Muscle of leg (tissue), 11 donors: Measurements from ENCODE around the gene JPH2. TPM values are rescaled to one million over a fixed set of nuclear protein-coding genes. Genes with fewer than 3 reads are reported as not detected.
"Not testable (repeated sequence)": the region's sequence is repeated elsewhere in the genome, so short reads cannot be mapped to it uniquely, and the experiment has no call there.

Experiments
- DNase-seq: peaks from one replicate; pipeline ENCODE4 v3.0.0; 2013
- H3K27ac ChIP-seq: one replicate; pipeline ENCODE4 v1.5.1; 2013; ENCODE audit warnings: mild to moderate bottlenecking, low read length, control low read depth
- H3K27me3 ChIP-seq: one replicate; pipeline ENCODE4 v1.6.1; 2013; ENCODE audit warnings: low read length; ENCODE audit not compliant: control insufficient read depth, insufficient read depth
- H3K36me3 ChIP-seq: one replicate; pipeline ENCODE4 v1.6.1; 2013; ENCODE audit warnings: low read length; ENCODE audit not compliant: control insufficient read depth, insufficient read depth
- H3K4me1 ChIP-seq: one replicate; pipeline ENCODE4 v1.6.1; 2013; ENCODE audit warnings: low read length; ENCODE audit not compliant: control insufficient read depth, insufficient read depth
- H3K4me3 ChIP-seq: one replicate; pipeline ENCODE4 v1.5.1; 2013; ENCODE audit warnings: low read length, control low read depth
- H3K9me3 ChIP-seq: replicated peaks from 2 replicates; pipeline ENCODE4 v1.6.1; 2013; ENCODE audit warnings: low read depth, low read length; ENCODE audit not compliant: control insufficient read depth
- WGBS: methylation state at CpG from one replicate; pipeline ENCODE4 v1.1.5; 2013; ENCODE audit warnings: missing lambda C conversion rate; ENCODE audit not compliant: insufficient coverage; 5-methylcytosine and 5-hydroxymethylcytosine counted together
- polyA plus RNA-seq, 8 donors: library from polyadenylated mRNA; unstranded; fragments of 120-200 nt; gene quantifications; one replicate each; pipeline versions ENCODE4 v1.2.1 to v1.2.3, GENCODE V29; 2013; ENCODE audit warnings: inconsistent platforms in 1 of 8, low replicate concordance in 1 of 8; ENCODE audit not compliant: insufficient read length in 8 of 8, insufficient read depth in 1 of 8
- total RNA-seq: library from RNA; stranded (reverse); fragments of 120-200 nt; gene quantifications from one replicate; pipeline ENCODE4 v1.2.4, GENCODE V29; 2013

JPH2 gene
- total and polyA plus RNA-seq, 9 donors = 55.5 to 110 (median 77.3) TPM

DNA sequence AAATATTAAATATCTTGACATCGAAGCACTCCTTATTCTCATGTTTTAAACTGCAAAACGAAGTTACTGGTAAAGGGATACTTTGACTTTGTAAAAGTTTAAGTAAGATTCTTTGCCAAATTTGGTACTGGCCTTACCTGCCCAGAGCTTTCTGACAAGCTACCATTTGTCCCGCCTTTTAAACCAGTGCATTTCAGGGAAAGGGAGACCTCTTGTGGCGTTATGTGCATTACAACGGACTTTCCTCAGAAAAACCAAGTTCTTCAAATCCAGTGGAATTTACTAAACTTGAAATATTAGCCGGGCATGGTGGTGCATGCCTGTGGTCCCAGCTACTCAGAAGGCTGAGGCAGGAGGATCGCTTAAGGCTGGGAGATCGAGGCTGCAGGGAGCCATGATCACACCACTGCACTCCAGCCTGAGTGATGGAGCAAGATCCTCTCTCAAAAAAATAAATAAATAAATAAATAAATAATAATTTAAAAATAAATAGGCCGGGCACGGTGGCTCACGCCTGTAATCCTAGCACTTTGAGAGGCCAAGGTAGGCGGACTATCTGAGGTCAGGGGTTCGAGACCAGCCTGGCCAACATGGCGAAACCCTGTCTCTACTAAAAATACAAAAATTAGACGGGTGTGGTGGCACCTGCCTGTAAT, 3.3 kb upstream of the JPH2 start:
- Histone ChIP-seq H3K4me1 (peaks cover 22% of the 10 kb centered on the region), H3K27me3 (peaks cover 11% of the 10 kb centered on the region)
- not testable (repeated sequence) for H3K36me3 ChIP-seq, H3K9me3 ChIP-seq, H3K27ac ChIP-seq, H3K4me3 ChIP-seq
- whole genome bisulfite sequencing = 41% methylated on average over 4 of the region's 15 CpGs
- peak; percentile 74 for DNase-seq

DNA sequence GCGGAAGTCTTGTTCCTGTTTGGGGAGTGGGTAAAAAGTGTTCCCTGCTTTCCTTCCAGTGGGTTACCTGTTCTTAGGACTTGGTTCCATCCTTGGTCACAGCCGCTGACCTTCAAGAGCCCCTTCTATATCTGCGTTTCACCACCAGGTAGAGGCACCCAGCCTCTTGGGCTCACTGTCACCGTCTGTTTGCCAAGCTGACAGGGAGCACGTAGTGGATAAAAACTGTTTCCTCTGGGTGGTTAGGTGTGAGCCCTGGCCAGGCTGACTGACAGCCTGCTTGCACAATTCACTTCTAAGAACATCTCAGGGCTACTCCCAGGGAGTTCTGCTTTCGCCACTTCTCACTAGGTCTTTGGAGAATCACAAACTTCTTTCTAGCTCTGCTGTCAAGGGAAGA, 1.8 kb upstream of the JPH2 start:
- peak overlapping the region; percentile 21 for H3K27ac ChIP-seq
- H3K4me1 ChIP-seq = peaks cover 22% of the 10 kb centered on the region
- no peak for DNase-seq
- no peak overlapping the region for H3K4me3 ChIP-seq
- peaks cover 11% of the 10 kb centered on the region for H3K27me3 ChIP-seq
- H3K9me3 ChIP-seq = no peaks in the 10 kb centered on the region
- H3K36me3 ChIP-seq = no peaks in the 10 kb centered on the region
- WGBS = 20% methylated on average over 1 of the region's 6 CpGs

DNA sequence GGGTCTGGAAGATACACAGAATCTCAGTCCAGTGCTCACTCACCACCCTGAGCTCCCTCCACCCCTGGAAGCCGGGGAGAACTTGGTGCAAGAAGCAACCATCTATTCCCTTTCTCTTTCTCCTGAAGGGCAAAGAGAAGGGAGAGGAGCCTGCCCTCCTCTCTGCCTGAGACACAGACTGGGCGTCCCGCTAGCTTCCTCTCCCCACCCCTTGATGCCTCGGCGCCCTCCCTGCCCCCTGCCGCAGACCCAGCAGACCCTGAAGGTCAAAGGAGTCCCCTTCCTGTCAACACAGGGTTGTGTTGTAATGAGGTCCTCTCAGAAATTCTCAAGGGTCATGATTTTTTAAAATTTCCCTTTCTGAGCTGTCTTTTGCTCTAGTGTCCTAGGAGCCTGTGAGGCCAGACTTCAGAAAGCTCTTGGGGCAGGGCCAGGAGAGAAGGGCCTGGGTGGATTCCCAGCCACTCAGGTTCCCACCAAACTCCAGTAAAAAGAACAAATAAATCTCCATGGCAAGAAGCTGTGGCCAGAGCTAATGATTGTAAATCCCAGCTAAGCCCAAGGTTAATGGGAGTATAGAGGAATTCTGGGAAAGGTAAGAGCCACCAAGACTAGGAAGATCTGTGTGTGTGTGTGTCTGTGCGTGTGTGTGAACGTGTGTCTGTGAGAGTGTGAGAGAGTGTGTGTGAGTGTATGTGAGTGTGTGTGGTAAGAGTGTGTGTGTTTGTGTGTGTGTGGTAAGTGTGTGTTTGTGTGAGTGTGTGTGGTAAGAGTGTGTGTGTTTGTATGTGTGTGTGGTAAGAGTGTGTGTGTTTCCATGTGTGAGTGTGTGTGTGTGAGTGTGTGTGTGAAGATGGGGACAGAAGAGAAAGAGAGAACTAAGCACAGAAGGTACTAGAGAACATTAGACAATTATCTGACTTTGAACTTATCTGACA, 1.1 kb upstream of the JPH2 start:
- DNase-seq = no peak
- Histone ChIP-seq H3K36me3 (no peaks in the 10 kb centered on the region), H3K4me1 (peaks cover 26% of the 10 kb centered on the region), H3K9me3 (no peaks in the 10 kb centered on the region), H3K27me3 (peaks cover 11% of the 10 kb centered on the region), H3K27ac (peak overlapping the region; percentile 93), H3K4me3 (peak overlapping the region; percentile 71)
- 65% methylated on average over 2 of the region's 8 CpGs for WGBS

GRCh38 chr20:44186674-44187053, 324 bp downstream of the JPH2 start:
- H3K27me3 ChIP-seq = peaks cover 11% of the 10 kb centered on the region
- peak overlapping the region; percentile 93 for H3K27ac ChIP-seq
- H3K36me3 ChIP-seq = no peaks in the 10 kb centered on the region
- 26% methylated on average over 11 of the region's 14 CpGs for WGBS
- no peak for DNase-seq
- H3K9me3 ChIP-seq = no peaks in the 10 kb centered on the region
- H3K4me3 ChIP-seq = peak overlapping the region; percentile 71
- H3K4me1 ChIP-seq = peaks cover 37% of the 10 kb centered on the region

GRCh38 chr20:44186201-44186600, 787 bp downstream of the JPH2 start:
- DNase-seq = no peak
- H3K27me3 ChIP-seq = peaks cover 11% of the 10 kb centered on the region
- H3K4me1 ChIP-seq = peaks cover 41% of the 10 kb centered on the region
- no peaks in the 10 kb centered on the region for H3K36me3 ChIP-seq
- H3K4me3 ChIP-seq = peak overlapping the region; percentile 71
- no peaks in the 10 kb centered on the region for H3K9me3 ChIP-seq
- 79% methylated on average over 13 of the region's 14 CpGs for WGBS
- H3K27ac ChIP-seq = peak overlapping the region; percentile 93

DNA sequence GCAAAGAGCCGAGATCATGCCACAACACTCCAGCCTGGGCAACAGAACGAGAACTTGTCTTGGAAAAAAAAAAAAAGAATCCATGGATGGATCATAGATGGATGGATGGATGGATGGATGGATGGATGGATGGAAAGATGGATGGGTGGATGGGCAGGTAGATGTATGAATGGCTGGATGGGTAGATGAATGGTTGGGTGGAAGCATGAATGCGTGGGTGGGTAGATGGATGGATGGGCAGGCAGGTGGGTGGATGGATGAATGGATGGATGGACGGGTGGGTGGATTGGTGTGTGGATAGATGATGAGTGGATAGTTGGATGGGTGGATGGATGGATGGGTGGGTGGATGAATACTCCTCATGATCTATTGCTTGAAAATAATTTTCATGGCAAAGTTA, 1.4 kb downstream of the JPH2 start:
- Histone ChIP-seq H3K4me1 (peaks cover 45% of the 10 kb centered on the region), H3K9me3 (no peaks in the 10 kb centered on the region), H3K27me3 (peaks cover 11% of the 10 kb centered on the region), H3K27ac (peak overlapping the region; percentile 74), H3K36me3 (no peaks in the 10 kb centered on the region), H3K4me3 (peak overlapping the region; percentile 71)
- WGBS = 93% methylated on average over 4 of the region's 4 CpGs
- no peak for DNase-seq

DNA sequence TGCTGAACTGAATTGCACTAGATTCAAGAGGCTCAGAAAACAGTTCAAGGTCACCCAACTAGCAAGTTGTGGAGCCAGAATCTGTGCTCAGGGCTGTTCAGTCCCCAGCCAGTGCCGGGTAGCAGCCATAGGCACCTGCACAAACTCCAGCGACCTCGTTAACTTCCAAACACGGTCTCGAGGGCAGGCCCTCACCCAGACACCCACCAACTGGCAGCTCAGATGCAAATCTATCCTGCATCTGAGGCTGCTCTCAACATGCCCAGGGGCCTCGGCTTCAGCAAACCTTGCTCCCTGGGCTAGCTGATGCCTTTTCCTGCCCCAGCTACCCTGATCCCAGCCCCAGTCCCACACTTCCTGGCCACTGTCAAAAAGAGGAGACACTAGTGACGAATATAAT, 3.7 kb downstream of the JPH2 start:
- DNase-seq = no peak
- Histone ChIP-seq H3K9me3 (no peaks in the 10 kb centered on the region), H3K36me3 (no peaks in the 10 kb centered on the region), H3K4me1 (peaks cover 52% of the 10 kb centered on the region), H3K27ac (peak overlapping the region; percentile 95), H3K27me3 (peaks cover 11% of the 10 kb centered on the region), H3K4me3 (peak overlapping the region; percentile 39)
- 52% methylated on average over 6 of the region's 7 CpGs for WGBS

- peaks cover 11% of the 10 kb centered on the region for H3K27me3 ChIP-seq
- H3K36me3 ChIP-seq = no peaks in the 10 kb centered on the region
Measured at GRCh38 chr20:44182863-44183262, 4.1 kb downstream of the JPH2 start.

GRCh38 chr20:44182135-44182765, 4.7 kb downstream of the JPH2 start:
- peak overlapping the region; percentile 39 for H3K4me3 ChIP-seq
- peaks cover 48% of the 10 kb centered on the region for H3K4me1 ChIP-seq
- H3K27me3 ChIP-seq = peaks cover 10% of the 10 kb centered on the region
- peak overlapping the region; percentile 95 for H3K27ac ChIP-seq
- no peaks in the 10 kb centered on the region for H3K36me3 ChIP-seq
- 48% methylated on average over 8 of the region's 13 CpGs for WGBS
- no peaks in the 10 kb centered on the region for H3K9me3 ChIP-seq
- DNase-seq = no peak

More at GRCh38 chr20:44182863-44183262, 4.1 kb downstream of the JPH2 start:
- 80% methylated on average over 1 of the region's 3 CpGs for WGBS
- no peak for DNase-seq
- H3K9me3 ChIP-seq = no peaks in the 10 kb centered on the region
- peaks cover 48% of the 10 kb centered on the region for H3K4me1 ChIP-seq
- peak overlapping the region; percentile 95 for H3K27ac ChIP-seq
- peak overlapping the region; percentile 39 for H3K4me3 ChIP-seq

DNA sequence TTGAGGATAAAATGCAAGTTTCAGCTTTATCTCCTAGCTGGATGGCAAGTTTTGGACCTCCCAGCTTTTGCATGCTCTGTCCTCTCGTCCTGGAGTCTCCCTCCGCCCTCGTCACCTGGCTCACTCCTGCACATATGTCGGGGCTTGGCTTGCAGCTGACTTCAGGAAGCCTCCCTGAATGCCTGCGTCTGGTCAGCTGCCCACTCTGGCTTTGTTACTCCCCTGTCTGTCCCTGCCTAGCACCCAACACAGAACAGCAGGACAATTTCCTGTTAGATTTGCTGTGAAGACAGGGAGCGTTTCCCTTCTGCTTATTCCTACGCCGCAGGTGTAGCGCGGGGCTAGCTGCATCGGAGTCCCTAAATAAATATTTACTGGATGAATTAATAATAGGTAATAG, 5.4 kb downstream of the JPH2 start:
- peak; percentile 69 for DNase-seq
- peaks cover 3% of the 10 kb centered on the region for H3K27me3 ChIP-seq
- no peaks in the 10 kb centered on the region for H3K36me3 ChIP-seq
- H3K9me3 ChIP-seq = no peaks in the 10 kb centered on the region
- peak overlapping the region; percentile 95 for H3K27ac ChIP-seq
- 36% methylated on average over 4 of the region's 11 CpGs for WGBS
- H3K4me1 ChIP-seq = peaks cover 53% of the 10 kb centered on the region
- peak overlapping the region; percentile 39 for H3K4me3 ChIP-seq
